GM18502 (cell line): ENCODE measurements around the gene NEK2.
"Not testable (repeated sequence)": the region's sequence is repeated elsewhere in the genome, so short reads cannot be mapped to it uniquely, and the experiment has no call there.

Experiments
- ATAC-seq: cut with Tn5 transposase; IDR thresholded peaks from one replicate; pipeline ENCODE4 v1.9.1; 2021; ENCODE audit warnings: mild to moderate bottlenecking; ENCODE audit not compliant: unreplicated experiment, poor library complexity

The NEK2 gene

DNA sequence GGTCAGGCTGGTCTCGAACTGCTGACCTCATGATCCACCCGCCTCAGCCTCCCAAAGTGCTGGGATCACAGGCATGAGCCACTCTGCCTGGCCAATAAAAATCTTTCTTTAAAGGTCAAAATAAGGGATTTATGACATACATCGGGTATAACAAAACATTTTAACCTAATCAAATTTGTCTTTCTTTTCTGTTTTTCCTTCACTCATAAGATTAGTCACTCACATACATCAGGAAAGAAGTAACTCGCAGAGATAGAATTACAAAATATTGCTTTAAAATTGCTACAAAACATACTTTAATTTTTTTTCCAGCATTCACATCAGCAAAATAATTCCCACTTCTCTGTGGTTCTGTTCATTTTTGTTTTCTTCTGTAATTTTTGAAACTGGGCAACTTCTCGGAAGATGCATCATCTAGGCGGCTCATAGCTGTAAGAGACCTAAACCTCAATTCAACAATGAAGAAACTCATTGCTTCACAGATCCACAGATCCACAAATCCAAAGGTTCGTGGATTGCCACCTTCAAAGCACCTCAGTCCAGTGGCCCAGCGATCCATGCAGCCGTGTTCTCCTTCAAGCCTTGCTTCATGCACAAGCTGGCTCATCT lies 39.7 kb downstream of the NEK2 start:
- ATAC-seq: no peak

DNA sequence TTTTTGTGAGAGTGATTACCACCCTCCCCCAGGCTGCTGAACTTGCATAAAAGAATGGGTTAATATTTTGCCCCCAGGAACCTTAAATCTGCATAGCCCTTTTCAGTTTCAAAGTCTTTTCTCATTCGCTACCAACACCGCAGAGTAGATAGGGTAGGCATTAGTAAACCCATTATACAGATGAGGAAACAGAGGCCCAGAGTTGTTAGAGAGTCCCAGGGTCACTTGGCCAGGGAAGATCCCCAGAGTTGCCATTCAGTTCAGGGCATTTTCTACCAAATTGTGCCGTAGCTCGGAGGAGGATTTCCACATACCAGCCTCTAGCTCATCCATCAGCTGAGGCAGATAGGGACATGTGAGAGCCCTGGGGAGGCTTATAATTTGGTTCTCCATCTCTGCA lies 40.5 kb downstream of the NEK2 start:
- ATAC-seq: no peak

DNA sequence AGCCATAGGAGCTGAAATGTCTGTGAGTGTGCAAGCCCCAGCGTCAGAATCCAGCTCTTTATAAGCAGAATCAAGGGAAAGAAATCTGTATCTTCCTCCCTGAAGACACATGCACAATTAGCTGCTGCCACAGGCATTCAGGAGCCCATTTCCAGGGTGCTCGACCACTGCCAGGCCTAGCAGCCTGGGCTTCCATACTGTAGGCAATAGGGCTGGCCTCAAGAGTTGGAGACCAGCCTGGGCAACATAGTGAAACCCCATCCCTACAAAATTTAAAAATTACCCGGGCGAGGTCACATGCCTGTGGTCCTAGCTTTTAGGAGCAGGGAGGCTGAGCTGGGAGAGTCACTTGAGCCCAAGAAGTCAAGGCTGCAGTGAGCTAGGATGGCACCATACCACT lies 41.0 kb downstream of the NEK2 start:
- no peak for ATAC-seq

DNA sequence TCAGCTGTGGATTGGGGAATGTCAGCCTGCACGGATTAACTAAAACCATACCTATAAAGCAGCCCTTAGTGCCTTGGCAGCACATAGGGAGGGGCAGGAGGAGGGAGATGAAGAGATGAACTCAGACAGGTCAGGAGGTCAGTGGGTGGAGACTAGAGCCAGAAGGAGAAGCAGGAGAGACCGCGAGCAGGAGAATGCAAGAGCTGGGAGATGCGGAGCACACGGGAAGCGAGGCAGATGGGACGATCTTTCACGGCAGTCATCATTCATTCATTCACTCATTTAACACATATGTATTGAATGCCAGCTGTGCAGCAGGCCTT lies 41.9 kb downstream of the NEK2 start:
- ATAC-seq: no peak

DNA sequence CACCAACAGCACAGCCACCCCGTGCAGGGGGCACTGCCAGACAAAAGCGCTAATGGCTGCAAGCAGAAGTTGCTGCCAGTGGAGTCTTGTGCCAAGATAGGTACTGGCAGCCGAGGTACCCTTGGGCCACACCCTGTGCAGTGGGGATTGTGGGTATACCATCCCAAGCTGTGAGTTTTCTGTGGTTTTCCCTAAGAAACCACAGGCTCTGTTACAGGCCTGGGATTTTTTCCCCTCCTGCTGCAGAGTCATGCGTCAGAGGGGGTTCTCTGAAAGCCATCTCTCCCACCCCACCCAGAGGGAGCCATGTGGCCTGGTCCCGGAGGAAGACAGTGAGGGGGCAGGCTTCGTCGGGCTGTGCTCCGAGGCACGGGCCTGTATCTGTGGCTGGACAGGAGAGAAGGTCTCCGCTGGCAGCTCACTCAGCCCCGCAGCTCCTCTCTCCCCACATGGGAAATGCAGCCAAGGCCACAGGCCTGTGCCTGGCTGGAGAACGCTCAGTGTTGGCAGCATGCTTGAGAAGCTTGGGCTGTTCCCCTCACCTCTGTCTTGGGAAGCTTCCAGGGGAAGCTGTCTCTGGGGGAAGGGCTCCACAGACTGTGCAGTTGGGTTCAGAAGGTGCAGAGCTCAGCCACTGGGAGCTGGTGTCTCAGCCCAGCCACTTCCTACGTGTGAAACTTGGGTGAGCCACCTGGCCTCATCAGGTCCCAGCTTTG lies 42.5 kb downstream of the NEK2 start:
- no peak for ATAC-seq

DNA sequence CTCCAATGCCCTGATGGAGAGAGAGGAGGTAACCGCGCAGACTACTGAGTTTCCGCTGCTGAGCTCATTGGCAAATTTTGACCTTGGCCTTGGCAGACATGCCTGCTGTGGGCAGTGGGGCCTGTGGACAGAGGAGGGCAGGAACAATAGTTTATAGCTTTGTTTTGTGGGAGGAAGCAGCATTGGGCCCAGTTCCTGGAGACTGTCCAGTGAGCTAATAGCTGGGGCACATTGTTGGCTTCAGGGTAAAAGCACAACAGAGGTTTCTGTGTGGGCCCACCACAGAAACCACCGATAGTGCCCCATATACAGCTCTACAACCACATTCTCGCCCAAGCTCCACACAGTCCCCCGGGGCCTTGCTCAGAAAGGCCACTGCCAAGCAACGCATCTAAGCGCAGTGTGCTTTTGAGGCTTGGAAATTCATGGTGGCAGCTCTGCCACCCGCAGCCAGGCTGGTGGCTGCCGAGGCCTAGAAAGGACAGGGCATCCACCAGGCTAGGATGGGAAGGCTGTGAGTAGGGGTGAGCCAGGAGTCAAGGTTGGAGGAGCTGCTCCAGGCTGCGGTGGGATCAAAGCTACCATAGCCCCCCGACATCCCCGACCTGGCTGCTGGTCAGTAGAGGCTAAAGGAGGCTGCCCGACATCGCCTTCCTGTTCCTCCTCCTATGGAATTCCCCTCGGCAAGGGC lies 43.2 kb downstream of the NEK2 start:
- peak; percentile 69 for ATAC-seq

DNA sequence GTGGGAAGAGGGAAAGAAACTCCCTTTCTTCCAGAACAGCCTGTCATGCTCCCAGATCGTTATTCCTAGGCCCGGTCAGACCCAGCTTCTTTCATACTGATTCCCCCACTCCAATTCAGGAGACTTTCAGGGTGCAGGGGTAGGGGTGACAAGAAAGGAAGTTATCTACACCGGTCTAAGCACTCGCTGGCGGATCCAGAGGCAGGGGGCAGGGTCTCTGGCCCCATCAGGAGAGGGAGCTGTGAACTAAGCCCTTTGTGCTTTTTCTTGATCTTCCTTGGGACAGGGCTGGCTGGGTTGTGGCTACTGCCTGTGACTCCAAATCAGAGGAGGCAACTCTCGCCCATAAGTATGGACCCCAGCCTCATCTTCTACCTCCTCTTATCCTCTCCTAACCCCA lies 44.3 kb downstream of the NEK2 start:
- ATAC-seq: no peak

DNA sequence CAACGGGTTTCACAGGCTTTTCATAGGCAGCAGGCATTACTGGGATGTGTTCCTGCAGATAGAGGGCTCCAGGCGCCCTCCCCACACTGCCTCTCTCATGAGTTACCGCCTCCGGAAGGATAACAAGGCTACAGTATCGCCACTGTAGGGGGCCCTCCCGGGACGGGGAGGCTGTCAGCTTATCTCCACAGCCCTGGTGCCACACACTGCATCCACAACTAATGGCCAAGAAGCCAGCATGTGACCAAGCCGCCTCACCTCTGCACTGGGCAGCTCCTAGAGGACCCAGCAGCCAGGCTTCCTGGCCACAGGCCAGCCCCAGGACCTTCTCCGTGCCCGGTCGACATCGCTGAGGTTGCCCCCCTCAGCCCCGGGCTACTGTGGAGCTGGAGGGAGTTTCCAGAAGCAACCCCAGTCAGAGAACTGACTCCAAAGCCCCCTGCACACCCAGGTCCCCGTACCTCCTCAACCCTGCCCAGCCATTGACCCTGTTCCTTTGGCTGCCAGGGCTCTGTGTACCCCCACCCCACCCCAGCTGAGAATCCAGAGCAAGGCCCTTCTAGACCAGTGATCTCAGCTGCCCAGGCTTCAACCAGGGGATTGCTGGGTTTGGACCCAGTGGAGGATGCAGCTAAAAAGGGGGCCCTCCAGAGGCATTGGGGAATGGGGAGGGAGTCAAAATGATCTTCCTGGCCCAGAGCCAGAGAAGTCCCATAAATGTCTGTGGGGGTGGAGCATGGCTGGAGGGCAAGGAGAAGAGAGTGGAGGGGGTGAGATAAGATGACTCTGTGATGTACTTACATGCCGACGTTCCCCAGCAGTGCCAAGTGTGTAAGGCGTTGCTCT lies 45.0 kb downstream of the NEK2 start:
- ATAC-seq: no peak

DNA sequence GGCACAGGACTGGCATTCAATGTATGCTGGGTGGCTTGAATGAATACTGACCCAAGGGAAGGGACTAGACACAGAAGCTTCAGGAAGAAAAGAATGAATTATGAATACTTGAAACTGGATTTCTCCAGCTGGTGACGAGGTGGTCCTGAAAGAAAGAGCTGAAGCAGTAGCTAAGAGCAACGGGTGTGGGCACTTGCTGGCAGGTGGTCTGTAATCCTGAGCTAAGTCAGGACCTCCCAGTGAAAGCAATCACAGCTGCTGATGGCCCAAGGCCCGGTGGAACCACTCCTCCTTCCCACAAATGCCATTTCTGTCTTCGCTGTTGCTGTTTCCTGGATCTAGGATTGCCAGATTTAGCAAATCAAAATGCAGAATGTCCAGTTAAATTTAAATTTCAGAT lies 47.0 kb downstream of the NEK2 start:
- no peak for ATAC-seq

DNA sequence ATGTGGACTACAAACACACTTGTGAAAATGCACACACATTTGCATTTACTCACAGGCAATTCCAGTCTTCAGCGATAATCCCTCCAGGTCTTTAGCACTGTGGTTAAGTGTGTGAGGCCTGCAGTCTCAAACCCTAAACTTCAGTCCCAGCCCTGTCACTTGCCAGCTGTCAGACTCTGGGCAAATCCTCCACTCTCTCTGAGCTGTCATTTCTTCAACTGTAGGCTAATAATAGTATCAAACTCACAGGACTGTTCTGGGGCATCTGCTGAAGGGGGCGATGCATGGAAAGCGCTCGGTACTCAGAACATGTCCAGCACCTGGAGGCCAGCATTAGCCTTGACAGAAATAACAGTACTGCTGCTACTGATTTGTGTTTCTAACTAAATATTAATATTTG lies 48.2 kb downstream of the NEK2 start:
- no peak for ATAC-seq

DNA sequence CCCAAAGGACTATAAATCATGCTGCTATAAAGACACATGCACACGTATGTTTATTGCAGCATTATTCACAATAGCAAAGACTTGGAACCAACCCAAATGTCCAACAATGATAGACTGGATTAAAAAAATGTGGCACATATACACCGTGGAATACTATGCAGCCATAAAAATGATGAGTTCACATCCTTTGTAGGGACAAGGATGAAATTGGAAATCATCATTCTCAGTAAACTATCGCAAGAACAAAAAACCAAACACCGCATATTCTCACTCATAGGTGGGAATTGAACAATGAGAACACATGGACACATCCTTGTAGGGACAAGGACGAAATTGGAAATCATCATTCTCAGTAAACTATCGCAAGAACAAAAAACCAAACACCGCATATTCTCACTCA lies 49.6 kb downstream of the NEK2 start:
- ATAC-seq: not testable (repeated sequence)

DNA sequence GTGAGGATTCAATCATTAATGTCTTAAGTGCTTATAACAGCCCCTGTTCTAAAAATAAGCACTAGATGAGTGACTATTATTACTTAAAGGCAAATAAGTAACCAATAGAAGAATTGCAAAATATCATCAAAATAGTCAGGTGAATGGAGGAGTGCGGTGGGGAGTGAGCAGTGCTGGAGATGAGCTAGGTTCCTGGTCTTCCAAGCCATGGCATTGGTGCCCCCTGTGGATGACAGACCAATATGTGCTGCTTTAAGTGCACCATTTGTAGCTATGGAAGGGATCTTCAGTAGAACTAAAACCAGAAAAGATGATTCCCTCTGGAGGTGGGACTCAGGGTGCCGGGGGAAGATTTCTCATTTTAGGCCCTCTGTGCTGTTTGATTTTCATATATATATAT lies 50.4 kb downstream of the NEK2 start:
- ATAC-seq: no peak

DNA sequence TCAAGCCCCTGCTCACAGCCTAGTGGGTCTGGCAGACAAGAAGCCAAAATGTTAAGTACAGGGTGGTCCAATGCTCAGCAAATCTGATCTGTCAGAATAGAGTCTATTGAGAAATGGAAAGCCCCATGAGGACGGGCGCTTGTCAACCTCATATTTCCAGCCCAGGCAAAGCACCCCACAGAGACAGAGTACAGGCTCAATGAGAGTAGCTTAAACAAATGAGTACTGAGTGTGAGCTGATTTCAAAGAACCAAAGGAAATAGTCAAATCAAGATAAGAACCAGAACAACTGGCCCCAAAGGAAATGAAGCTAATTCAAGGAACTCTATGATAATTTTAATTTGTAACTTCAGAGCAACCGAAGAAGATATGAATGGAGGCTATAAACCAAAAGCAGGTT lies 51.9 kb downstream of the NEK2 start:
- no peak for ATAC-seq

DNA sequence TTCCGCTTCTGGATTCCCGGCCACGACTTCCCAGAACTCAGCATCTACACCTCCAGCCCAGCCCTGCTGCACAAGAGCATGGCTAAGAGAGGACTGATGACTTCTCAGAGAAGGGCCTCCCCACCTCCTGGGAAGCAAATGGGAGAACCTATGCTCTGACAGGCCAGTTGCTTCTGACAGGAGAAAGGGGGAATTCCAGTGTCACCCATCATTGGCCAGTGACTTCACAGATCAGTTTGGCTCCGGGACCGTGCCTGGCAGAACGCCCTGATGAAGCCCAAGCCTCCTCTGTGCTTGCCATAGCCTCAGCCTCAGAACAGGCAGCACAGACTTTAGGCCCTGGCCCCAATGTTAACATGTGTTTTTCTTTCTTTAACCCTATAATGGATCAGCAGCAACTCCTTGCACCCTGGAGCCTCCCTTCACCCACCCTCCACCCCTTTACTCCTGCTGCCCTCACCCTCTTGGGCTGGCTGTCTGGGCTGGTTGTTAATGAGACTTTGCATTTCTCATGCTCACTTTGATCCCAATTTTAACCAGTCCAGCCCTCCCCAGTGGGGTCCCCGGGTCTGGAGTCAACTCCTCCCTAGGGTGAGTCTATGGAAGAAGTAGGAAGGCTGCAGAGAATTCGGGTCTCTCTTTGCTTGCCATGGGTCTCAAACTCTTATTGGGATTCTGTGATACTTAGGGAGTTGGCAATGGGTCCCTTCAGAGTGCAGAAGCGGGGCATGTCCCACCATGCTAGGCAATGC lies 53.8 kb downstream of the NEK2 start:
- no peak for ATAC-seq

DNA sequence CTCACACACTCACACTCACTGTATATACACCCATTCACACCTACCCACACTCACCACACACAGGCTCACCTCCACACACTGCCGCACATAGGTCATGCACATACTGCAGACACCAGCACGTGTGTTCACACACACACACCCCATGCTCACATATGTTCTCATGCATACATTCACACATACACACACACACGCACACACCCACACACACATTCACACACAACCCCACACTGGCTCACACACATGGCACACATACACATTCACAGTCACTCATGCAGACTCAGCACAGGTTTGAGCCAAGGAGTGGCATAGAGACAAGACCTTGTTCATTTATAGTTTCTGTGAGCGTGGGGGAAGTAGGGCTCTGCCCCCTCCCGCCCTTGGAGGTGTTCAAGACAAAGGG lies 55.3 kb downstream of the NEK2 start:
- no peak for ATAC-seq

DNA sequence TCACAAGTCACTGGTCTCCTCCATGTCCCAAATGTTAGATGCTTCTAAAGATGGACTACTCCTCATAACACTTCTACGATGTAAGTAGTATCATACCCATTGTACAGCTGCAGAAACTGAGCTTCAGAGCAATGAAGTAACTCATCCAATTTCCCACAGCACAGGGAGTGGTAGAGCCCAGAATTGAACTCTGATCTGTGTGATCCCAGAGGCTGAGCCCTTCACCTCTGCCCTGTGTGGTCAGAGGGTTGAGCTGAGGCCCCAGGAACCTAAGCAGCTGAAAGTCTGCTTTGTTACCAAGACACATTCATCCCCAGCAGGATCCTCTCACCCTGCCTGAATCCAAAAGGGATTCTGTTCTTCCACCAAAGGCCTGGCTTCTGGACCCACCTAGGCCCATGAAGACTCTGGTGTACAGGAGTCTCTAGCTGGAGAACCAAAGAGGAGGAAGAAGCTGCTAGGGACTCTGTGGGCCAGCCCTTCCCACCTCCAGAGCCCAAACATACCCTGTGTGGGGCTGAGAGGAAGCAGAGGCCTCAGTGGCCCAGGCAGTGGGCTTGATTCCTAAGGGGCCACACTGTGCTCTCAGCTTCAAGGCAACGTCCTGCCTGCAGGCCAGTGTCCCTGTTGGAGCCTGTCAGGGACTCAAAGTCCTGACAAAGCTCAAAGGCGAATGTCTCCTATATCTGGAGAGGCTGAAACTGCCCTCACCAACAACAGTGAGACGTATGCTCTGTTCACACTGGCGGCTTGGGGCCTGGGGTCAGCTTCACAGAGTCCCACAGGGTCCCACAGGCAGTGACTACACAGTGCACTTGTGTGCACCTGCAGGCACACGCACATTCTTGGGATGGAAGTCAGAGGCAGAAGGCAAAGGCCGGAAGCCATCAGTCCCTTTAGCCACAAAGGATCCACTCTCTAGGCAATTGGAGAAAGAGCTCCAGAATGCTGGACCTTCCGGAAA lies 56.1 kb downstream of the NEK2 start:
- no peak for ATAC-seq

DNA sequence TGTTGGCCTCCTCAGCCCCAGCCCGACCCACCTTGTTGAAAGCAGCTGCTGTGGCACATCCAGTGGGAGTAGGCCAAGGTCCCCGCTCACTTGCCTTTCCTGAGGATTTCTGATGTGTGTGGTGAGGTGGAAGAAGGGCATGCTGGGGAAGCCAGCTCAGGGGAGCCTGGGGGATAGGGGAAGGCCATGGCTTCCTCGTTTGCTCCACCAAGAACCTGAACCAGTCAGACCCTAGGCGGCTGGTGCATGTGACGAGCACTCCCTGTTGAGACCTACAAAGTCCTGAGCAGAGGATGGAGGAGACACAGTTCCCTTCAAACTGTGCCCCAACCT lies 58.5 kb downstream of the NEK2 start:
- ATAC-seq: no peak

DNA sequence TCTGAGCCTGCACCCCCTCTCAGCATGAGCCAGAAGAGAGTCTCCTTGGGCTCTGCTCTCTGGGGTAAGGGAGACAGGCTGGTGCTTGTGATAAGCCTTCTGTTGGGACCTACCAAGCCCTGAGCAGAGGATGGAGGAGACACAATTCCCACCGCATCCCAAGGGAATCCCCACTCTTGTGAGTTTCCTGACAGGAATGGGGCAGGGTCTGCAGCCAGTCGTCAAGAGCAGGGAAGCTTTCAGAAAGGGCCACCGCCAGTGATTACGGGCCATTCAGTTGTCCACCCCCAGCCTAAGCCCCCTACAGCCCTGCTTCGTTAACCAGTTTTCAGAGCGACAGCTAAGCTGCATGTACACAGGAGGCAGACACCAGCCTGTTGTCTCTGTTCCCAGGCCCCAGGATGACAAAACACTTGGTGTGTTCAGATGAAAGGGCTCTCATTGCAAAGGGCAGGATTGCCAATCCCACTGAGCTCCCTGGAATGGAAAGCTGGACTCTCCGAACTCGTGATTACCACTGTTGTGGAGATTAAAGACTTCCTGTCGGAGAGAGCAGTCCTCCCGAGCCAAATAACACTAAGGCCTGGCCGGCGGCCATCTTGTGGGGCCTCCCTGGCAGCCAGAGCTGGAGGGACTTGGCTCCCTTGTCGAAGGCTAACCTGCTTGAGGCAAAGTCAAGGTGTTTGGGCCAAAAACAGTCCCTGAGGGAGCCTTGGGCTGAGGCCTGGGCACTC lies 59.0 kb downstream of the NEK2 start:
- ATAC-seq: no peak

DNA sequence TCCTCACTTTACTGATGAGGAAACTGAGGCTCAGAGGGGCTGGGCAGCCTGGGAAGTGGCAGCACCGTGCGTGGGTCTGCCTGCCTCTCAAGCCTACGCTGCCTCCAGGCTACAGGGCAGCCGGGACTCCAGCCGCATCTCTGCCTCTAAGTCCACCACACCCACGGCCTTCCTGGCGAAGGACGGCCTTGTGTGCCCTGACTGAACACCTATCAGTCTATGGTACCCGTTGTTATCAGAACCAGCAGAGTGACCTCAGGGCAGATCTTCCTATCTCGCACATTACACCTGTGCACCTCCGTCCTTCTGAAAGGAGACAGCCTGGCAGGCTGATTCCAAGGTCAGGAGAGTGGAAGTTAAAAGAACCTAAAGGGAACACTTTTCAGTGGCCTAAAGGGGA lies 60.8 kb downstream of the NEK2 start:
- no peak for ATAC-seq
